KMS-11 (cell line): ENCODE data around the gene SLC17A2.

ENCODE experiments used
- H2AFZ ChIP-seq: fragments of 200-600 bp; sonication (generic); 2 replicates; pipeline ENCODE4 v1.6.1; 2016; ENCODE audit warnings: antibody characterized with exemption, mixed run types, low read depth
- H3K27ac ChIP-seq: fragments of 200-600 bp; sonication (generic); 2 replicates; pipeline ENCODE4 v1.6.1; 2016; ENCODE audit warnings: mild to moderate bottlenecking, mixed run types
- H3K27me3 ChIP-seq: fragments of 200-600 bp; sonication (generic); 2 replicates; pipeline ENCODE4 v1.6.1; 2017; ENCODE audit warnings: mild to moderate bottlenecking, low read depth, mixed run types, moderate library complexity; ENCODE audit not compliant: insufficient read depth
- H3K36me3 ChIP-seq: fragments of 200-600 bp; sonication (generic); 2 replicates; pipeline ENCODE4 v1.6.1; 2017; ENCODE audit warnings: mild to moderate bottlenecking, mixed run types; ENCODE audit not compliant: insufficient read depth
- H3K4me1 ChIP-seq: fragments of 200-600 bp; sonication (generic); 2 replicates; pipeline ENCODE4 v1.6.1; 2016; ENCODE audit warnings: mild to moderate bottlenecking, low read depth, mixed run types; ENCODE audit not compliant: poor library complexity, severe bottlenecking
- H3K4me2 ChIP-seq: fragments of 200-600 bp; sonication (generic); 2 replicates; pipeline ENCODE4 v1.7.0; 2016; ENCODE audit warnings: mild to moderate bottlenecking, mixed run types
- H3K4me3 ChIP-seq: fragments of 200-600 bp; sonication (generic); IDR thresholded peaks from 2 replicates; pipeline ENCODE4 v1.6.1; 2017; ENCODE audit warnings: low read depth, low read length, mixed read lengths; ENCODE audit not compliant: insufficient read depth
- H3K79me2 ChIP-seq: fragments of 200-600 bp; sonication (generic); 2 replicates; pipeline ENCODE4 v1.6.1; 2016; ENCODE audit warnings: low read depth, mixed run types; ENCODE audit not compliant: insufficient read depth
- H3K9ac ChIP-seq: fragments of 200-600 bp; sonication (generic); 2 replicates; pipeline ENCODE4 v1.6.1; 2016; ENCODE audit warnings: mild to moderate bottlenecking, mixed run types
- H4K20me1 ChIP-seq: fragments of 200-600 bp; sonication (generic); 2 replicates; pipeline ENCODE4 v1.6.1; 2016; ENCODE audit warnings: mild to moderate bottlenecking, mixed run types; ENCODE audit not compliant: insufficient read depth
- CTCF ChIP-seq: fragments of 200-600 bp; sonication (generic); conservative IDR thresholded peaks from 2 replicates; pipeline ENCODE4 v1.6.1; 2017; ENCODE audit warnings: low read depth, mild to moderate bottlenecking, antibody characterized with exemption, low read length, moderate library complexity, mixed read lengths

The SLC17A2 gene

GRCh38 chr6:25930532-25931410 lies at the start of gene SLC17A2:
SLC17A2 (minus strand) TSS chr6:25930691; CDS start chr6:25925796, 4,895 bp downstream.
- no peak for TF ChIP-seq CTCF
- no peaks in the 10 kb centered on the region for H3K27me3 ChIP-seq
- no peak within 1 kb of the TSS for H2AFZ ChIP-seq
- no peaks in the 10 kb centered on the region for H3K4me1 ChIP-seq
- H3K27ac ChIP-seq: no peak within 1 kb of the TSS
- H4K20me1 ChIP-seq: no peaks in the 10 kb centered on the region
- H3K4me2 ChIP-seq: no peak within 1 kb of the TSS
- no peak within 1 kb of the TSS for H3K4me3 ChIP-seq
- H3K9ac ChIP-seq: no peak within 1 kb of the TSS
- H3K79me2 ChIP-seq: no peaks in the 10 kb centered on the region
- no peaks in the 10 kb centered on the region for H3K36me3 ChIP-seq

GRCh38 chr6:25975923-25976560 lies 45.6 kb upstream of the SLC17A2 start:
- no peak for TF ChIP-seq CTCF

GRCh38 chr6:25973923-25974555 lies 43.5 kb upstream of the SLC17A2 start:
- Histone ChIP-seq H4K20me1 (no peaks in the 10 kb centered on the region), H2AFZ (no peak overlapping the region), H3K27me3 (no peaks in the 10 kb centered on the region), H3K4me2 (no peak overlapping the region), H3K4me1 (peaks cover 28% of the 10 kb centered on the region), H3K36me3 (no peaks in the 10 kb centered on the region), H3K9ac (no peak overlapping the region), H3K27ac (no peak overlapping the region), H3K79me2 (no peaks in the 10 kb centered on the region), H3K4me3 (no peak overlapping the region)
- TF ChIP-seq CTCF: no peak

More at GRCh38 chr6:25975923-25976560, 45.6 kb upstream of the SLC17A2 start:
- Histone ChIP-seq H3K79me2 (no peaks in the 10 kb centered on the region), H2AFZ (no peak overlapping the region), H3K27me3 (no peaks in the 10 kb centered on the region), H3K36me3 (no peaks in the 10 kb centered on the region), H3K4me2 (no peak overlapping the region), H3K9ac (no peak overlapping the region), H3K4me3 (no peak overlapping the region), H4K20me1 (no peaks in the 10 kb centered on the region), H3K27ac (no peak overlapping the region), H3K4me1 (peaks cover 9% of the 10 kb centered on the region)

- Histone ChIP-seq H3K4me2 (no peak overlapping the region), H3K9ac (no peak overlapping the region), H3K4me3 (no peak overlapping the region), H3K27ac (no peak overlapping the region), H3K36me3 (no peaks in the 10 kb centered on the region), H3K79me2 (no peaks in the 10 kb centered on the region), H4K20me1 (no peaks in the 10 kb centered on the region), H2AFZ (no peak overlapping the region), H3K4me1 (peaks cover 28% of the 10 kb centered on the region), H3K27me3 (no peaks in the 10 kb centered on the region)
- no peak for TF ChIP-seq CTCF
These were observed 42.4 kb upstream of the SLC17A2 start for GRCh38 chr6:25972902-25973301.
